Measurements from ENCODE around the gene CPA2. TPM values are rescaled to one million over a fixed set of nuclear protein-coding genes. Genes with fewer than 3 reads are reported as not detected.

CPA2 gene
- total RNA-seq, 4 donors from 2014 or later: not detected

- intact Hi-C loops (cut with DNase I; ENCODE audit: low total_unique reads) (no loop called here), in situ Hi-C loops (cut with MboI; ENCODE audit: low sequenced_read_pairs in 4 of 4) (no loop called here)
- TF ChIP-seq, protein P1, sequence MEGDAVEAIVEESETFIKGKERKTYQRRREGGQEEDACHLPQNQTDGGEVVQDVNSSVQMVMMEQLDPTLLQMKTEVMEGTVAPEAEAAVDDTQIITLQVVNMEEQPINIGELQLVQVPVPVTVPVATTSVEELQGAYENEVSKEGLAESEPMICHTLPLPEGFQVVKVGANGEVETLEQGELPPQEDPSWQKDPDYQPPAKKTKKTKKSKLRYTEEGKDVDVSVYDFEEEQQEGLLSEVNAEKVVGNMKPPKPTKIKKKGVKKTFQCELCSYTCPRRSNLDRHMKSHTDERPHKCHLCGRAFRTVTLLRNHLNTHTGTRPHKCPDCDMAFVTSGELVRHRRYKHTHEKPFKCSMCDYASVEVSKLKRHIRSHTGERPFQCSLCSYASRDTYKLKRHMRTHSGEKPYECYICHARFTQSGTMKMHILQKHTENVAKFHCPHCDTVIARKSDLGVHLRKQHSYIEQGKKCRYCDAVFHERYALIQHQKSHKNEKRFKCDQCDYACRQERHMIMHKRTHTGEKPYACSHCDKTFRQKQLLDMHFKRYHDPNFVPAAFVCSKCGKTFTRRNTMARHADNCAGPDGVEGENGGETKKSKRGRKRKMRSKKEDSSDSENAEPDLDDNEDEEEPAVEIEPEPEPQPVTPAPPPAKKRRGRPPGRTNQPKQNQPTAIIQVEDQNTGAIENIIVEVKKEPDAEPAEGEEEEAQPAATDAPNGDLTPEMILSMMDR (IDR thresholded peaks at IDR 0.05 in 4 of 5, conservative IDR thresholded peaks at IDR 0.05 in 1 of 5): no peak
- Histone ChIP-seq H3K27me3 (peaks cover 32 to 46% (median 44%) of the 10 kb centered on the region in 3 donors), H3K36me3 (no peaks in the 10 kb centered on the region), H3K9me3 (no peaks in the 10 kb centered on the region), H3K4me3 (no peak overlapping the region), H3K27ac (no peak overlapping the region), H3K4me1 (peaks cover 7 to 18% of the 10 kb centered on the region in 2 donors)
- no peak for ATAC-seq
- no peak for DNase-seq
Measured at GRCh38 chr7:130274296-130274695, 7.6 kb downstream of the CPA2 start.

DNA sequence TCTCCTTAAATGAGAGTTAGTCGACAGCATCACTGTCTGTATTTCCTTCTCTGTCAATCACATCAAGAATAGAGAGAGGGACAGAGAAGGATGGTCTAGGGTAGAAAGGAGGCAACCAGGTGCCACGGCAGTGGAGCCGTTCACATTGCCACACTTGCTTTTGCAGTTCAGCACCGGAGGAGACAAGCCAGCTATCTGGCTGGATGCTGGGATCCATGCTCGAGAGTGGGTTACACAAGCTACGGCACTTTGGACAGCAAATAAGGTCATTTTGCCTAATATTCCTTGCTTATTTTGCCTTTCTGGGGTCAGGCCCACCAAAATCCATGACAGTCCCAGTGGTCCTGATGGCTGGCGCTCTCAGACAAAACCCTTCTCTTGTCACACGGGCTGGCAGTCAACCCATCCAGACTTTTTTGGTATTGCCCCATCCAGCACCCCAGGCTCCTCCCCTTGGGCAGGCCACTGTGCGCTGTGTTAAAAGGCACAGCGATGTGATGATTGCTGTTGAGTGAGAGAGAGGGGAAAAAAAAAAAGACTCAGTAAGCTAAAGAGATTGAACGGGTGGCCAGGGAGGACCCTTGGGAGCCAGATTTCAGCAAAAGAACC, 8.4 kb downstream of the CPA2 start:
- no peak overlapping the region for H3K27ac ChIP-seq
- TF ChIP-seq, protein P1 (IDR thresholded peaks at IDR 0.05 in 4 of 5, conservative IDR thresholded peaks at IDR 0.05 in 1 of 5): no peak
- TF ChIP-seq POLR2A (IDR thresholded peaks at IDR 0.05): no peak
- no peaks in the 10 kb centered on the region for H3K9me3 ChIP-seq
- H3K4me1 ChIP-seq: peaks cover 7 to 18% of the 10 kb centered on the region in 2 donors
- intact Hi-C loops (cut with DNase I; ENCODE audit: low total_unique reads): loop anchor here (5.0 kb wide), 2 partner anchors 77 to 212 kb away; no protein-coding TSS in a partner anchor
- H3K27me3 ChIP-seq: peaks cover 32 to 46% (median 44%) of the 10 kb centered on the region in 3 donors
- ATAC-seq (no peak), DNase-seq (no peak)
- H3K4me3 ChIP-seq: no peak overlapping the region
- in situ Hi-C loops (cut with MboI; ENCODE audit: low sequenced_read_pairs in 4 of 4): no loop called here
- H3K36me3 ChIP-seq: no peaks in the 10 kb centered on the region

GRCh38 chr7:130275826-130276297, 9.2 kb downstream of the CPA2 start:
- no peaks in the 10 kb centered on the region for H3K36me3 ChIP-seq
- TF ChIP-seq POLR2A (IDR thresholded peaks at IDR 0.05): no peak
- TF ChIP-seq, protein P1 (IDR thresholded peaks at IDR 0.05 in 4 of 5, conservative IDR thresholded peaks at IDR 0.05 in 1 of 5): no peak
- no peak for ATAC-seq
- H3K9me3 ChIP-seq: no peaks in the 10 kb centered on the region
- H3K27me3 ChIP-seq: peaks cover 32 to 46% (median 44%) of the 10 kb centered on the region in 3 donors
- H3K4me1 ChIP-seq: peaks cover 7 to 18% of the 10 kb centered on the region in 2 donors
- intact Hi-C loops (cut with DNase I; ENCODE audit: low total_unique reads) (loop anchor here (5.0 kb wide), 2 partner anchors 76 to 211 kb away; no protein-coding TSS in a partner anchor), in situ Hi-C loops (cut with MboI; ENCODE audit: low sequenced_read_pairs in 4 of 4) (no loop called here)
- H3K27ac ChIP-seq: no peak overlapping the region
- no peak overlapping the region for H3K4me3 ChIP-seq
- no peak for DNase-seq

DNA sequence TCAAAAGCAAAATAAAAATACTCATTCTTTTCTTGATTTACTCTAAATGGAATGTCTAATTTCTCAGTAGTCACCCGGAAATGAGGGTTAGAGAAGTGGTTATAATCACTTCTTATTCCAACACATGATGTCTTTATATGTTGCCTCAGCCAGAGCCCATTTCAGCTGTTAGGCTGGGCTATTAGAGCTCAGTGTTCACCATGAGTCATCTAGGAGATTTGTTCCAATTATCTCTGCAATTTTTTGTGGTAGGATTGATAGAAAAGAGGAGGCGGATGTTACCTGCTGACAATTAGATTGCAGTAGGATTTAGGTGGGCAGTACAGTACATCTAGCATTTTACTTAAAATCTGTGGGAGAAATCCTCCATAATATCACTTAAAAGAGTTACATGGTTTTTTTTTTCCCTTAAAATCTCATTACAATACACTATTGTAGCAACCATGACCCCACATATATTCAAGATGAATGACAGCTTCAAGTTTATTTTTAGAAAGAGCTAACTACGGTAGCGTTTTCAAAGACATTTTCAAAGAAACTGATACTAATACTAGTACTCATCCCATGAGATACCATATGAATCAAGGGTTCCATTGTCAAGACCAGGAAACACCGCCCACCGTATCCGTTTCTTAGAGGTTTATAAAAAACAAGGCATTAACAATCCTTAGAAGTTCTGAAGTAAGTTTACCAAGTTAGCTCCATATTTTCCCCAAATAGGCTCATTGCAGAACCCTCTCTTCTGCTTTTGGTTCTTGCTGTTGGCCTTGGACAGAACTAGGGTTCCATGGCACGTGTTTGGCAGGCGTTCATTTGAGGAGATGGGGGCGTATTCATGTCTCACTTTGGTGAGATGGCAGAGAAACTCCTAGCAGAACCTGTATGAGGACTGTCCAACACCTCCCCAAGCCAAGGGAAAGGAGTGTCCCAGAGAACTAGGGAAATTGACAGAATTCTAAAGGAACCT, 10.4 kb downstream of the CPA2 start:
- intact Hi-C loops (cut with DNase I; ENCODE audit: low total_unique reads): loop anchor here (5.0 kb wide), 2 partner anchors 75 to 210 kb away; no protein-coding TSS in a partner anchor
- Histone ChIP-seq H3K9me3 (no peaks in the 10 kb centered on the region), H3K27me3 (peaks cover 32 to 46% (median 41%) of the 10 kb centered on the region in 3 donors), H3K4me1 (peaks cover 7 to 18% of the 10 kb centered on the region in 2 donors), H3K36me3 (no peaks in the 10 kb centered on the region), H3K4me3 (no peak overlapping the region), H3K27ac (no peak overlapping the region)
- ATAC-seq: no peak
- TF ChIP-seq, protein P1 (IDR thresholded peaks at IDR 0.05 in 4 of 5, conservative IDR thresholded peaks at IDR 0.05 in 1 of 5): no peak
- no peak for TF ChIP-seq POLR2A (IDR thresholded peaks at IDR 0.05)
- in situ Hi-C loops (cut with MboI; ENCODE audit: low sequenced_read_pairs in 4 of 4): no loop called here
- no peak for DNase-seq

Measured in gastrocnemius medialis (tissue), 4 donors.